EL (cell line): ENCODE data around the gene UBASH3B.
A peak's percentile ranks its signal among the peaks of the same experiment; 100 is the strongest.

Experiments used
- DNase-seq: peaks from one replicate; pipeline ENCODE4 v3.0.0-alpha.2; 2016

UBASH3B gene

GRCh38 chr11:122737951-122738693 is 82.6 kb downstream of the UBASH3B start:
- DNase-seq, result peak; percentile 24

DNA sequence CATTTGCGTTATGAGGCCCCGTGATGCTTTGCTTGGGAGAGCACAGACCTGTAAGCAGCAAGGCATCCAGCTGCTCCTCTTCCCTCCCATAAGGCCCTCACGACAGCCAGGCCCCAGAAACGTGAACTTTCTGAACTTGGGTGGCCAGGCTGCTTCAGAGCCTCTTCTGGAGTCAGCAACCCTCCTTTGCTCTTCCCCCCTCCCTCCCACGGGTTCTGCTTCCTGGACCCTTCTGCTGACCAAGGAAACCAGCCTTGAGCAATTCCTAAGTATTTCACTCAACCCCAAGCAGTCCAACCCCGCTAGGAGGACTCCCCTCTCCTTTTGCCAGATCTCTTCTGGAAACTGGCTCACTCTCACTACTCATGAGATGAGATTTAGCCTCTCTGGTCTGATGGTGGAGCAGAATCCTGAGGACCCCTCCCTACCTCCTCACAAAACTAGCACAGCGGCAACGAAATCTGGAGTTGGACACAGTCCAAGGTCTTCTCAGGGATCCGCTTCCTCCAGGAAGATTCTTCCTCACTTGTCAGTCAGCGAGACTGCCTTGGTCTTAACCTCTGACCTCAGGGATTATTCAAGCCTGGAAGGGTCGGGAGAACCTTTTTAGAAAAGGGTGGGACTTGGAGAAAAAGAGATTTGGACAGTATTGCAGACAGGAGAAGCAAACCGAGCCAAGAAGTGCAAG is 86.2 kb downstream of the UBASH3B start:
- DNase-seq, result peak; percentile 36

DNA sequence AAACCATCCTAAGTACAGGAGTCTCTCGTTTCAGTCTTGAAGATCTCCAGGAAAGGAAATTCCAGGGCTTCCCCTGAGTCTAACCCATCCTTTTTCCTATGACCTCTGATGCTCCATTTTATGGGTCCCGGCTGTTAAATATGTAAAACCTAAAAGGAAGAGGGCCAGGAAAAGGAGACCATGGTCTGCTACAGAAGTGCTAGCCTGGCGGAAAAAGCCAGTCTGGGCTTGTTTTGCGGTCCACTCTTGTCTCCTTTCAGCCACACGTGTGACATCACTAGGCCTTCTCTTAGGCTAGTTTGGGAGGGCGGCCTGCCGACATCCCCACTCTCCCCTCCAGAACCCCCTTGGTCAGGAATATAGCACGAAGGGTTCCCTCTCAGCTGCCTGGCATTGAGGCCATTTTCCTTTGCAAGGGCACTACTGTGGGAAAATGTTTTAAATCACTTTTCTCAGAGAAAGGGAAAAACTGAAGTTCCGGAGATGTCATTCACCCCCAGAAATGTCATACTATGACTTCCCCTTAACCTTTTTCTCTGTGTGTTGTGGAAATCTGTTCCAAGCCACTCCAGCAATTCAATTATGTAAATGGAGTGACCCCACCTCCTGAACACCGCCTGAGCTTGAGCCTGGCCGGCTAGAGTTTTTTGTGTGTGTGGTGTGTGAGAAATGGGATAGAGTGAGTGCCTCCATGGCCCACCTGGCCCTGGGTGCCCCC is 86.9 kb downstream of the UBASH3B start:
- no peak for DNase-seq

DNA sequence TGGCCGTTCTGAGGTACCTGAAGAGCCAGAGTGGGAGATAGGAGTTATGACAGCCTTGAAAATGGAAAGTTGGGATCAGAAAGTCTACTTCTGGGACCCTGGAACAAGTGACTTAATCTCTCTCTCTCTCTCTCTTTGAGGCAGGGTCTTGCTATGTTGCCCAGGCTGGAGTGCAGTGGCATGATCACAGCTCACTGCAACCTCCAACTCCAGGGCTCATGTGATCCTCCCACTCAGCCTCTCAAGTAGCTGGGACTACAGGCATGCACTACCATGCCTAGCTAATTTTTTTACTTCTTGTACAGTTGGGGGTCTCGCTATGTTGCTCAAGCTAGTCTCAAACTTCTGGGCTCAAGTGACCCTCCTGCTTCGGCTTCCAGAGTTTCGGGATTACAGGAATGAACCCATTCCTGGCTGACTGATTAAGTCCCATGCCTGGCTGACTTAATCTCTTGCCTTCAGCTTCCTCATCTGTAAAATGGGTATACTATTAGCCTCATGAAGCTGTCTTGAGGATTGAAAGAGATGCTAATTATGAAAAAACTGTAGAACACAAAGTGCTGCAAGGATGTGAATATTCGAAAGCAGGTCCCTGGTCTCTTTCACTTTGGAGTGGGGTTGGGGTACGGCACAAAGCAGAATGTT is 87.7 kb downstream of the UBASH3B start:
- DNase-seq, result no peak

DNA sequence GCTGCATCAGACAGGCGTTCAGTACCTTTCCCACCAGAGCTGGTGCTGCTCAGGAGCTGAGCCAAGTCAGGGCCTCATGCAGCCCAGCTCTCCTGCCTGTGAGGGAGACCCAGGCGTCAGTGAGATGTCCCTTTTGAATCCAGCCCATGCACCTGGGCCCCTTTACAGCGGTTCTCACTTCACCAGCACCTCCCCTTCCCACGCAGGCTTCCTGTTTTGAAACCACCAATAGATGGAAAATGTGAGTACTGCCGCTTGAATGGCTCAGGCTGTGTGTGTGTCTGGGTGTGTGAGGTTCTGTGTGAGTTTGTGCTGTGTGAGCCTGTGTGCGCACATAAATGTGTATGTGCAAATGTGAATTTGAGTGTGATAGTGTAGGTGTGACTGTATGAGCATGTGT is 88.4 kb downstream of the UBASH3B start:
- DNase-seq, result no peak

DNA sequence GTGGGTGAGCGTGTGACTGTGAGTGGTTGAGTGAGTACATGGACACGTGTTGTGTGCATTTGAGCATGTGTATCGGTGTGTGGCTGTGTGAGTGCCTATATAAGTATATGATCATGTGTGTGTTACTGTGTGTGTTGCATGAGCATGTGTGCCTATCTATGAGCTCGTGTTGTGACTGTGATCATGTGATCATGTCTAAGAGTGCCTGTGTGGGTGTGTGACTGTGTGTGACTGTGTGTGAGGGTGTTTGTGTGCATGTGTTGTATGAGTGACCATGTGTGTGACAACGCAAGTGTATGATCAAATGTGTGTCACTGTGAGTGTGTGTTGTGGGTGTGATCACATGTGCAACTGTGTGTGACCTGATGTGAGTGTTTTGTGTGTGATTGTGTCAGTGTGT is 88.8 kb downstream of the UBASH3B start:
- DNase-seq, result no peak

DNA sequence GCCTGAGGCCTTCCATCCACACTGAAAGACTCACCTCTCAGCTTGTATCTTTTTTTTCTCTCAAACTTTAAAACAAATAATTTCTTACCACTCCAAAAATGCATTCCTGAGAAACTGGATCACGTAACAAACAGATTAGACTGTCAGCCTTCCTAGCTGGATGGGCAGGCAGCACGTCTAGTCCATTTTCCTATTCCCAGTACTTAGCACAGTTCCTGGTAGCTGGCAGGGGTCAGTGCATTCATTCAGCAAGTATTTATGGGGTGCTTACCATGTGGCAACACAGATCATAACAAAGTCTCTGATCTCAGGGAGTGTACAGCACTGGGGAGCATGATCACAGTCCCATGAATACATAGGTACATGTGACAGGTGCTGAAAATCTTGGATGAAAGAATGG is 89.6 kb downstream of the UBASH3B start:
- peak; percentile 82 for DNase-seq

DNA sequence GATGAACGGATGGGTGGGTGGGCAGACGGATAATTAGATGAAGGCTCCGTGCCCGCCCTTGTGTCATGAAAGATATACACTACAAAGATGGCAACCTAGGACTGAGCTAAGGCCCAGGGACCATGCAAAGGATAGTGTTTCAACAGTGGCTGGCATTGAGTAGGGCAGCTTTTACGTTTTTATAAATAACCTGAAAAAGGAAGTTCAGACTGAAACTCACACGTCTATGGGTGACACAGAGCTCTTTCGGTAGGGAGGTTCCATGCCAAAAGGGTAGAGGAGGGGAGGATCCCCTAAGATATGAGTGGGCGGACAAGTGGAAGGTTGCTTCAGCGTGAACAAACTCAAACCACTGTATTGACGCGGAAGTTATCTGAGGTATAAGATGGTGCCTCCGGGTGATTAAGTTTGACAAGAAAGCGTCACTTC is 90.5 kb downstream of the UBASH3B start:
- no peak for DNase-seq

DNA sequence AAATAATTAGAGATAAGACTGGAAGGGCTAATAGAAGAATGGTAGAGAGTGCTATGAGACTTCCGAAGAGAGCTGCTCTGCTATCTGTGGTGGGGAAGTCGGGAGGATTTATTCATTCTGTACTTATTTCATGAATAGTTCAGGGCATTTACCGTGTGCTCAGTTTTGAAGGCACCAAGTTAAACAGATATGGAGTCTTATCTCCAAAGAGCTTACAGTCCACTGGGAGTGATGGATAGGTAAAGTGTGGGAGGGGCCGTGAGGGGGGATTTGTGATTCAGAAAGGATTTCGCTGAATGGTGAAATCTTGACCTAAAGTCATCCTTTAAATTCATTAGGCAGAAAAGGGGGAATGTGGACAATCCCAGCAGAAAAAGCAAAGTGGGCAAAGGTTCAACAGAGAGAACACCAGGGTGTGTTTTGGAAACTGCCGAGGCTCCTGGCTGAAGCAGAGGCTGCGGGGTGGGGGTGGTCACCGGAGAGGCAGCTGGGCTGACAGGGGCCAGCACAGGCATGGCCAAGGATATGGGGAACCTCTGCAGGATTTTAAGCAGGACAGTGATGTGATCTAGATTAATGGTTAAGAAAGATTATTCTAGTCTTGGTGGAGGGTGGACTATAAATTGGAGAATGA is 91.2 kb downstream of the UBASH3B start:
- DNase-seq, result no peak

GRCh38 chr11:122747351-122747781 is 91.8 kb downstream of the UBASH3B start:
- no peak for DNase-seq

GRCh38 chr11:122749005-122749687 is 93.6 kb downstream of the UBASH3B start:
- DNase-seq, result peak; percentile 95

DNA sequence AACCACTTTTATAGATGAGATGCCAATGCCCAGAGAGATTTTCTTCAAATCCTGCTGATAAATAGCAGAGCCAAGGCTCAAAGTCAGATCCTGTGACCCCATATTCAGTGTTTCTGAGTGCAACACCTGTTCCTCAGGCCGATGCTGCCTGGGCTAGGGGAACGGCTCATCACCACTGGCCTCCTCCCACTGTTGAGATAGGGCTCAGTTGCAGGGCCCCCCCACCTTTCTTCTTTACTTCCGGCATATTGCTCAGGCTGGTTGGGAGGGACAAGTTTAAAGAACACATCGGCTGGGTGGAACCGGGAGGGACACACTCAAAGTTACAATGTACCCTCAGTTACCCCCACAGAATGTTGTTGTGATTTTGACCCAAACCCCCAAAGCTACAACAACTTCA is 94.5 kb downstream of the UBASH3B start:
- DNase-seq, result no peak

- peak; percentile 49 for DNase-seq
Observed at GRCh38 chr11:122751292-122752070, 96.0 kb downstream of the UBASH3B start.

DNA sequence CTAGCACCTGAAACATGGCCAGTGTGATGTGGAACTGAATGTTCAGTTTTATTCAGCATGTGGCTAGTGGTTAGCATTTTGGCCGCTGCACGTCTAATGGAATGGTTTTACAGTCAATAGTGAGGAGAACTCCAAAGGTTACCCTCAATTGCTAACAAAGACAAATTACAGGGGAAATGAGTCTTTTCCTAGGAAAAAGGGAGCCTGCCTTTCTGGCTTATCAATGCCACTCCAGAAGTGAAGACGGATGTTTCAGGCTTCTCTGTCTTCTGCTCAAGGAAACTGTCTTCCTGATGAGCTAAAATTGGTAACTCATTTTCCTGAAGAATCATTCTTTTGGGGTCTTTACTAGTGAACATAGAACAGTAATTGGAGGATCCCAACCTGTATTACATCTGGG is 98.5 kb downstream of the UBASH3B start:
- no peak for DNase-seq

GRCh38 chr11:122754553-122755322 is 99.2 kb downstream of the UBASH3B start:
- DNase-seq, result peak; percentile 24

DNA sequence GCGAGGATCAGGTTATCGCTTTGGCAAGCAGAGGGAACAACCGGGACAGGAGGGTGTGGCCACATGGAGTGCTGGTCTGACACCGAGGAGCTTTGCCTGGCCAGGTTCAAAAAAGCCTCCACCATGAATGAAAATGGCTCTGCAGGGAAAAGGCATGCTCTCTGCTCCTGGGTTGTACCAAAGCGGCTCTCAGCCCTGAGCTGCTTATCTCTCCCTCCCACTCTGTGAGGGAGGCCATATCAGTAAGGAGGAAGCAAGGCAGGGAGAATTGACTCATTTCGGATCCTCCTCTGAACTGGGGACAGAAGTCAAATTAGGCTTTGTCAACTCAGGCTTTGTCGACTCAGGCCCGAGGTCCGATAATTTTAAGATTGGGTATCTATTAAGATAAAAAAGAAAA is 99.9 kb downstream of the UBASH3B start:
- DNase-seq, result no peak

DNA sequence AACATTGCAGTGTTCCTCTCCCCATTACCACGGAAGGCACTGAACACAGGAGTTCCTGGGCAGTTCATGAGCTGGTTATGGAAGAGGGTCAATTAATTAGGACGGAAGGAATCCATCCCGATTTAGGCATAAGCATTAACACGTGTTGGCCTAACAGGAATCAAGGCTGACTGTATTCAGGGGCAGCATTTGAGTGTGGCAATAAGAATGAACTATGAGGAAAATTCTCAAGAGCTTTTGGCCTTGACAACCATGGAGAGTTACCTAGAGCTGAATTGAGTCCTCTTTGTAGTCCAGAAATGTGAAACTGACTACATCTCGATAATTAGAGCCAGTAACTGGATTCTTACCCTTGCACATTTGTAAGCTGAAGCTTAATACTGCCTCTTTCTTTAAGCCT is 100.4 kb downstream of the UBASH3B start:
- no peak for DNase-seq

- no peak for DNase-seq
Observed at GRCh38 chr11:122756417-122756816, 100.9 kb downstream of the UBASH3B start.

DNA sequence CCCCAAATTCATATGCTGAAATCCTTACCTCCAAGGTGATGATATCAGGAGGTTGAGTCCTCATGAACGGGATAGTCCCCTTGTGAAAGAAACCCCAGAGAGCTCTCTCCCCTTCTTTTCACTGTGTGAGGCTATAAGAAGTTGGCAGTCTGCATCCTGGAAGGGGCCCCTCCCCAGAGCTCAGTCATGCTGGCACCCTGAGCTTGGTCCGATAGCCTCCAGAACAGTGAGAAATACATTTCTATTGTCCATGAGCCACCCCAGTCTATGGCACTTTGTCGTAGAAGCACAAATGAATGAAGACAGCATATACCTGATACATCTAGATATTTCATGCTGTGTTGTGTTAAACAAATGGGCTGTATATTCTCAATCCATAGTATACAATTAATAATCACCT is 101.7 kb downstream of the UBASH3B start:
- no peak for DNase-seq

- DNase-seq, result no peak
Observed at GRCh38 chr11:122758339-122758738, 102.8 kb downstream of the UBASH3B start.

- peak; percentile 16 for DNase-seq
Observed at GRCh38 chr11:122758974-122759373, 103.5 kb downstream of the UBASH3B start.
